Right lobe of liver (tissue), 4 donors: ENCODE measurements around the gene MRPL20.

Experiments used
- CTCF ChIP-seq, 4 donors: fragments of 200-600 bp in 3 of 4; fragments of 450-650 bp in 1 of 4; IDR thresholded peaks; one replicate each; pipeline versions ENCODE4 v1.5.1 to v1.8.0; 2016 to 2022; ENCODE audit warnings: antibody characterized with exemption in 4 of 4, mild to moderate bottlenecking in 2 of 4
- POLR2A ChIP-seq: fragments of 450-650 bp; IDR thresholded peaks from one replicate; pipeline ENCODE4 v1.6.1; 2017; ENCODE audit warnings: antibody characterized with exemption, mild to moderate bottlenecking
- donor health status: DM: no; HTN: no; CAD: no.
- donor health status: DM: no; HTN: no; CAD: no.
- donor health status: DM: no; HTN: yes; CAD: no.

- TF ChIP-seq POLR2A (no peak), CTCF (IDR thresholded peaks at IDR 0.05) (no peak)
These were observed 832 bp downstream of the MRPL20 start for GRCh38 chr1:1406101-1406820.
